ENCODE data around the gene UPK1B. TPM values are rescaled to one million over a fixed set of nuclear protein-coding genes. Genes with fewer than 3 reads are reported as not detected.
A peak's percentile ranks its signal among the peaks of the same experiment; 100 is the strongest.

UPK1B gene
- total RNA-seq (2011; cell fraction: chromatin; rRNA removed; ENCODE audit: low replicate concordance) = 0.19 TPM in 1 of 2 replicates, not detected in the other
- total RNA-seq (2011; cell fraction: nucleolus; rRNA removed) = 0.17 TPM in 1 of 2 replicates, not detected in the other
- total RNA-seq (2011; cell fraction: nucleoplasm; rRNA removed) = not detected in 2 replicates
- total RNA-seq (2014; rRNA removed) (0.20 and 0.41 TPM in 2 replicates), total RNA-seq (2014; rRNA removed; fragmentation: Illumina TruSeq; extraction: Trizol) (0.22 and 0.32 TPM in 2 replicates), total RNA-seq (2015; rRNA removed; fragmentation: Illumina TruSeq; extraction: Trizol) (0.23 and 0.58 TPM in 2 replicates), total RNA-seq (2021) (0.20 and 0.35 TPM in 2 replicates), polyA plus RNA-seq (2011; rRNA removed) (0.05 and 1.2 TPM in 2 replicates), polyA plus RNA-seq (2014; fragmentation: Illumina TruSeq; extraction: Trizol) (0.27 and 0.53 TPM in 2 replicates), polyA plus RNA-seq (2014; fragmentation: Nextera tagmentation; extraction: Ambion mirVana) (under 1 TPM; 0.51 to 0.96 TPM), polyA plus RNA-seq (2014; rRNA removed) (0.05 and 0.64 TPM in 2 replicates), polyA minus RNA-seq (2011; rRNA and poly(A)+ RNA removed) (0.12 and 0.81 TPM in 2 replicates), Bru-seq, nascent RNA (percentile 20 among the genes with signal in this experiment), BruChase-seq, experiment 1, labeled RNA remaining after a 2-hour chase (percentile 6 among the genes with signal in this experiment), BruChase-seq, experiment 2, labeled RNA remaining after a 6-hour chase (percentile 6 among the genes with signal in this experiment)
- polyA plus RNA-seq (2011; cell fraction: cytosol; rRNA removed) = 0.13 and 0.48 TPM in 2 replicates
- 0.44 TPM in 1 of 2 replicates, not detected in the other for polyA plus RNA-seq (2011; cell fraction: nucleus; rRNA removed)
- polyA plus RNA-seq (2012) = 0.38 TPM in 1 of 2 replicates, not detected in the other
- not detected in 2 replicates for polyA minus RNA-seq (2011; cell fraction: cytosol; rRNA and poly(A)+ RNA removed)
- 0.40 TPM in 1 of 2 replicates, not detected in the other for polyA minus RNA-seq (2011; cell fraction: nucleus; rRNA and poly(A)+ RNA removed)
- long read RNA-seq, experiment 1, partial matches to known transcripts = 0 of 1 reads
- long read RNA-seq, experiment 1, other reads (novel, unspliced or antisense) = 1 of 1 reads
- long read RNA-seq, experiment 2, partial matches to known transcripts = 0 of 1 reads
- long read RNA-seq, experiment 2, other reads (novel, unspliced or antisense) = 0 of 1 reads
- long read RNA-seq, experiment 3 = 0 reads

DNA sequence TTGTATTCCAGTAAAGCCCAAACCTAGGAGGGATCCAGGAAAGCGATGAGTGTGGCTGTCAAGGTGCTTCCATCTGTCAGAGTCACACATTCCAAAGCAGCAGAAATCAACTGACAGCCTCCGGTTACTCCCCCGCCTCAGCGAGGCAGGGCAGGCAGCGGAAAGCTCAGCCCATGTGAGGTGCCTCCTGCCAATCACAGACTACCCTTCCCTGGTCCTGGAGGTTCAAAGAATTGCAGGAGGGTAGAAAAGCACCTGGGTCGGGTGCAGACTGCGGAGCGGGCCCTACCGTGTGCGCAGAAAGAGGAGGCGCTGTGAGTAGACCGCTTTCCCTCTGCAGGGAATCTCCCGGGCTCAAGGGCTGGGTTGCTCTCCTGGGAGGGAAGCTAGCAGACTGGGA lies at the start of gene UPK1B:
TSS of gene UPK1B (plus strand) at position 274 of the 400 bp plus-strand sequence. CDS start 13,144 bp downstream, outside the sequence.
- ChIA-PET POLR2A (no interaction called here), CTCF (ENCODE audit: low intra/inter-chr PET ratio) (no interaction called here)
- peak within 1 kb of the TSS in 1 of 2 experiments; percentile 21; a peak in 1 of 4 replicates for H3K9ac ChIP-seq (ENCODE audit: insufficient read depth in 1 of 2, low read depth in 2 of 2, low read length in 2 of 2)
- FAIRE-seq = no peak
- H3K4me3 ChIP-seq = no peak within 1 kb of the TSS
- WGBS (ENCODE audit: insufficient coverage, low coverage, missing lambda C conversion rate) = 4% methylated on average over 5 of the region's 13 CpGs
- H3K27me3 ChIP-seq (ENCODE audit: control insufficient read depth in 2 of 2, insufficient read depth in 2 of 2, low read length in 2 of 2) = no peaks in the 10 kb centered on the region; a peak in 1 of 5 replicates
- DNase-seq (ENCODE audit: extremely low read depth in 1 of 4, low spot score in 3 of 4) = peak in 3 of 4 experiments; percentile 10 to 37 (median 21)
- H3K36me3 ChIP-seq (ENCODE audit: control insufficient read depth, insufficient read depth, low read length) = no peaks in the 10 kb centered on the region
- H4K20me1 ChIP-seq (replicated peaks; ENCODE audit: control insufficient read depth, insufficient read depth, low read length) = no peaks in the 10 kb centered on the region
- H2AFZ ChIP-seq (ENCODE audit: low read depth, low read length) = peak within 1 kb of the TSS; percentile 12; the same call in 1 of the 2 replicates
- in situ Hi-C loops (cut with MboI) = no loop called here
- no peak within 1 kb of the TSS for H3K4me2 ChIP-seq (ENCODE audit: insufficient read depth, low read length)
- H3K4me1 ChIP-seq (replicated peaks in 1 of 2; ENCODE audit: control insufficient read depth in 2 of 2, insufficient read depth in 2 of 2, low read length in 2 of 2) = no peaks in the 10 kb centered on the region; a peak in 1 of 5 replicates
- no peaks in the 10 kb centered on the region for H3K9me1 ChIP-seq (ENCODE audit: control insufficient read depth, insufficient read depth, low read length)
- H3K27ac ChIP-seq (ENCODE audit: extremely low read depth, low read depth, low read length) = no peak within 1 kb of the TSS
- ATAC-seq = peak; percentile 80
- no peaks in the 10 kb centered on the region for H3K79me2 ChIP-seq (ENCODE audit: control insufficient read depth, insufficient read depth, low read length)
- no TSS peak for BruUV-seq (replicated peaks)
- intact Hi-C loops (cut with micrococcal nuclease) = no loop called here
- no peaks in the 10 kb centered on the region for H3K9me3 ChIP-seq (replicated peaks; ENCODE audit: control insufficient read depth, insufficient read depth, low read depth, low read length)
- TF ChIP-seq, protein P1, sequence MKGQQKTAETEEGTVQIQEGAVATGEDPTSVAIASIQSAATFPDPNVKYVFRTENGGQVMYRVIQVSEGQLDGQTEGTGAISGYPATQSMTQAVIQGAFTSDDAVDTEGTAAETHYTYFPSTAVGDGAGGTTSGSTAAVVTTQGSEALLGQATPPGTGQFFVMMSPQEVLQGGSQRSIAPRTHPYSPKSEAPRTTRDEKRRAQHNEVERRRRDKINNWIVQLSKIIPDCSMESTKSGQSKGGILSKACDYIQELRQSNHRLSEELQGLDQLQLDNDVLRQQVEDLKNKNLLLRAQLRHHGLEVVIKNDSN (CRISPR knock-in tag; IDR thresholded peaks at IDR 0.05) = peak; percentile 49
- TF ChIP-seq PRDM10 (IDR thresholded peaks at IDR 0.05; ENCODE audit: partially characterized antibody) = peak; percentile 43
- TF ChIP-seq, protein P2, sequence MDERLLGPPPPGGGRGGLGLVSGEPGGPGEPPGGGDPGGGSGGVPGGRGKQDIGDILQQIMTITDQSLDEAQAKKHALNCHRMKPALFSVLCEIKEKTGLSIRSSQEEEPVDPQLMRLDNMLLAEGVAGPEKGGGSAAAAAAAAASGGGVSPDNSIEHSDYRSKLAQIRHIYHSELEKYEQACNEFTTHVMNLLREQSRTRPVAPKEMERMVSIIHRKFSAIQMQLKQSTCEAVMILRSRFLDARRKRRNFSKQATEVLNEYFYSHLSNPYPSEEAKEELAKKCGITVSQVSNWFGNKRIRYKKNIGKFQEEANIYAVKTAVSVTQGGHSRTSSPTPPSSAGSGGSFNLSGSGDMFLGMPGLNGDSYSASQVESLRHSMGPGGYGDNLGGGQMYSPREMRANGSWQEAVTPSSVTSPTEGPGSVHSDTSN (CRISPR knock-in tag; IDR thresholded peaks at IDR 0.05; ENCODE audit: low read depth) = no peak; the same call in 1 of the 2 replicates
- TF ChIP-seq, protein P2 (tag; conservative IDR thresholded peaks at IDR 0.05; ENCODE audit: low read depth) = peak; percentile 58
- TF ChIP-seq, protein P3, sequence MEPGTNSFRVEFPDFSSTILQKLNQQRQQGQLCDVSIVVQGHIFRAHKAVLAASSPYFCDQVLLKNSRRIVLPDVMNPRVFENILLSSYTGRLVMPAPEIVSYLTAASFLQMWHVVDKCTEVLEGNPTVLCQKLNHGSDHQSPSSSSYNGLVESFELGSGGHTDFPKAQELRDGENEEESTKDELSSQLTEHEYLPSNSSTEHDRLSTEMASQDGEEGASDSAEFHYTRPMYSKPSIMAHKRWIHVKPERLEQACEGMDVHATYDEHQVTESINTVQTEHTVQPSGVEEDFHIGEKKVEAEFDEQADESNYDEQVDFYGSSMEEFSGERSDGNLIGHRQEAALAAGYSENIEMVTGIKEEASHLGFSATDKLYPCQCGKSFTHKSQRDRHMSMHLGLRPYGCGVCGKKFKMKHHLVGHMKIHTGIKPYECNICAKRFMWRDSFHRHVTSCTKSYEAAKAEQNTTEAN (CRISPR knock-in tag; IDR thresholded peaks at IDR 0.05) = no peak
- peak; percentile 27 for TF ChIP-seq USF2 (CRISPR knock-in tag; IDR thresholded peaks at IDR 0.05)
